OCI-LY1 (cell line): ENCODE data around the gene NBPF3.

Source experiments
- CTCF ChIP-seq: fragments of 200-600 bp; sonication (generic), shearing (Covaris generic); IDR thresholded peaks from 2 replicates; pipeline ENCODE4 v1.5.1; 2017; ENCODE audit warnings: mild to moderate bottlenecking, antibody characterized with exemption, low read length, moderate library complexity, mixed read lengths
- EZH2 ChIP-seq: fragments of 200-600 bp; sonication (generic), shearing (Covaris generic); IDR thresholded peaks from 2 replicates; pipeline ENCODE4 v1.8.0; 2017; ENCODE audit warnings: borderline replicate concordance, mixed run types, mild to moderate bottlenecking, antibody characterized with exemption, low read length, moderate library complexity, mixed read lengths

DNA sequence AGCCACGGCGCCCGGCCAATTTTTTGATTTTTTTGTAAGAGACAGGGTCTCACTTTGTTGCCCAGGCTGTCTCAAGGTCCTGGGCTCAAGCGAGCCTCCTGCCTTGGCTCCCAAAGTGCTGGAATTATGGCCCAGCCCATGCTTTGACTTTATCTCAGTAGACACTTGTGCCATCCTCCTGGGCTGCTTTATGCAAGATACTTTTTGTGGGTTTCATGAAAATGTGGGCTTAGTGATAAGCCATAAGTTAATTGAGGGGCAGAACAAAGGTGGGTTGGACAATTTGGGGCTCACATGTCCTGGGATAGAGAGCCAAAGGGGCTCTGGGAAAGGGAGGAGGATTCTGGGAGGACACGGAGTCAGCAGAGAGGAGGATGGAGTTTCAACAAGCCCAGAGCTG lies 91.3 kb downstream of the NBPF3 start:
- TF ChIP-seq CTCF (no peak), EZH2 (no peak)
